Measurements from ENCODE around the gene PIK3R5.
"Not testable (repeated sequence)": the region's sequence is repeated elsewhere in the genome, so short reads cannot be mapped to it uniquely, and the experiment has no call there.

PIK3R5 gene

DNA sequence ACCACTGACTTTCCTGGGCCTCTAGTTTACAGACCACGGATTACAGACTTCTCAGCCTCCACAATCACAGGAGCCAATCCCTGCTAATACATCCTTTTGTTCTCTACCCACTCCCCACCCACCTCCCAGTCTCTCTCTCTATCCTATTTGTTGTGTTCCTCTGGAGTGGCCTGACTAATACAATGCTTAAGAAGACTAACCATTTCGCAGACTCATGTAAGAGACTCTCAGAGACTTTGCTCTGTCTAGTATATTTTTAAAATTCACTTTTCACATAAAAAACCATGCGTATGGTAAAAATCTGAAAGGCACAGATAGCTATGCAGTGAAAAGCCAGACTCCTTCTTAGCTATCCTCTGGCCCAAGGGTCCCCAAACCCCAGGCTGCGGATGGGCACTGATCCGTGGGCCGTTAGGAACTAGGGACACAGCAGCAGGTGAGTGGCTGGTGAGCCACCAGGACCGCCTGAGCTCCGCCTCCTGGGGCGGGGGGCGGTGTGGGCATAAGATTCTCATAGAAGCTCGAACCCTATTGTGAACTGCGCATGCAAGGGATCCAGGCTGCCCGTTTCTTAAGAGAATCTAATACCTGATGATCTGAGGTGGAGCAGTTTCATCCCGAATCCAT lies 105.6 kb downstream of the PIK3R5 start:
- Histone ChIP-seq H3K79me2 (ENCODE audit: insufficient read depth, low read depth) (no peaks in the 10 kb centered on the region), H3K9ac (no peak overlapping the region), H3K27ac (no peak overlapping the region), H3K4me2 (no peak overlapping the region), H4K20me1 (ENCODE audit: insufficient read depth) (no peaks in the 10 kb centered on the region), H3K27me3 (ENCODE audit: insufficient read depth, low read depth) (no peaks in the 10 kb centered on the region), H2AFZ (ENCODE audit: low read depth) (no peak overlapping the region), H3K4me3 (IDR thresholded peaks at IDR 0.05; ENCODE audit: insufficient read depth, low read depth, low read length) (no peak overlapping the region), H3K4me1 (ENCODE audit: low read depth, poor library complexity, severe bottlenecking) (no peaks in the 10 kb centered on the region), H3K36me3 (ENCODE audit: insufficient read depth) (no peaks in the 10 kb centered on the region)
- TF ChIP-seq, protein P1, sequence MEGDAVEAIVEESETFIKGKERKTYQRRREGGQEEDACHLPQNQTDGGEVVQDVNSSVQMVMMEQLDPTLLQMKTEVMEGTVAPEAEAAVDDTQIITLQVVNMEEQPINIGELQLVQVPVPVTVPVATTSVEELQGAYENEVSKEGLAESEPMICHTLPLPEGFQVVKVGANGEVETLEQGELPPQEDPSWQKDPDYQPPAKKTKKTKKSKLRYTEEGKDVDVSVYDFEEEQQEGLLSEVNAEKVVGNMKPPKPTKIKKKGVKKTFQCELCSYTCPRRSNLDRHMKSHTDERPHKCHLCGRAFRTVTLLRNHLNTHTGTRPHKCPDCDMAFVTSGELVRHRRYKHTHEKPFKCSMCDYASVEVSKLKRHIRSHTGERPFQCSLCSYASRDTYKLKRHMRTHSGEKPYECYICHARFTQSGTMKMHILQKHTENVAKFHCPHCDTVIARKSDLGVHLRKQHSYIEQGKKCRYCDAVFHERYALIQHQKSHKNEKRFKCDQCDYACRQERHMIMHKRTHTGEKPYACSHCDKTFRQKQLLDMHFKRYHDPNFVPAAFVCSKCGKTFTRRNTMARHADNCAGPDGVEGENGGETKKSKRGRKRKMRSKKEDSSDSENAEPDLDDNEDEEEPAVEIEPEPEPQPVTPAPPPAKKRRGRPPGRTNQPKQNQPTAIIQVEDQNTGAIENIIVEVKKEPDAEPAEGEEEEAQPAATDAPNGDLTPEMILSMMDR (conservative IDR thresholded peaks at IDR 0.05; ENCODE audit: low read depth, low read length): no peak

DNA sequence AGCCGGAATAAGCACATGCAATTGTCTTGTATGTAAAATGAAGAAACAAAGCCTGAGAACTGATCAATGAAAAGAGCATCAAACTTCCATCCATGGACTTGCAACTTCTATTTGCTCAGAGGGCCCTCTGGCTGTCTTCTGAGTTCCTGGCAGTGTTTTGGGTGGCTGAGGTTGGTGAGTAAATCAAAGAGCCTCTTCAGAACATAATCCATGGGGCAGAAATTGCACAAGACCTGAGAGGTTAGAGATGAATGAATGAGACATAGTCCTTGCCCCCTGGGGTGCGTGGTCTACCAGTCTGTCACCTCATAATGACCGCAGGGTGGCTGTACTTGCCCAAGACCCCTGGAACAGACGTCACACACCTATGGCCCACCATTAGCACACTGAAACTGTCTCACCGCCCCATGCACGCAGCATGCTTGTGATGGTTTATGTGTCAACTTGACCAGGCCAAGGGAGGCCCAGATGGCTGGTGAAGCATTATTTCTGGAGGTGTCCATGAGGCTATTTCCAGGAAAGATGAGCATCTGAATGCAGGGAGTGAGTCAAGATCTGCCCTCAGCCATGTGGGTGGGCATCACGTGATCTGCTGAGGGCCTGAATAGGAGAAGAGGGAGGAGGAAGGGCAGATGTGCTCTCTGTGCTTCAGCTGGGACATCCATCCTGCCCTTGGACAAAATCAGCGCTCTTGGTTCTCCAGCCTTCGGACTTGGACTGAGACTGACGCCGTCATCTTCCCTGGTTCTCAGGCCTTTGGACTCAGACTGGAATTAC lies 106.3 kb downstream of the PIK3R5 start:
- H3K36me3 ChIP-seq (ENCODE audit: insufficient read depth): no peaks in the 10 kb centered on the region
- H4K20me1 ChIP-seq (ENCODE audit: insufficient read depth): no peaks in the 10 kb centered on the region
- H3K4me1 ChIP-seq (ENCODE audit: low read depth, poor library complexity, severe bottlenecking): no peaks in the 10 kb centered on the region
- no peak overlapping the region for H3K4me3 ChIP-seq (IDR thresholded peaks at IDR 0.05; ENCODE audit: insufficient read depth, low read depth, low read length)
- no peak overlapping the region for H3K9ac ChIP-seq
- TF ChIP-seq, protein P1 (conservative IDR thresholded peaks at IDR 0.05; ENCODE audit: low read depth, low read length): no peak
- no peak overlapping the region for H2AFZ ChIP-seq (ENCODE audit: low read depth)
- H3K4me2 ChIP-seq: no peak overlapping the region
- no peaks in the 10 kb centered on the region for H3K27me3 ChIP-seq (ENCODE audit: insufficient read depth, low read depth)
- H3K27ac ChIP-seq: no peak overlapping the region
- H3K79me2 ChIP-seq (ENCODE audit: insufficient read depth, low read depth): no peaks in the 10 kb centered on the region

DNA sequence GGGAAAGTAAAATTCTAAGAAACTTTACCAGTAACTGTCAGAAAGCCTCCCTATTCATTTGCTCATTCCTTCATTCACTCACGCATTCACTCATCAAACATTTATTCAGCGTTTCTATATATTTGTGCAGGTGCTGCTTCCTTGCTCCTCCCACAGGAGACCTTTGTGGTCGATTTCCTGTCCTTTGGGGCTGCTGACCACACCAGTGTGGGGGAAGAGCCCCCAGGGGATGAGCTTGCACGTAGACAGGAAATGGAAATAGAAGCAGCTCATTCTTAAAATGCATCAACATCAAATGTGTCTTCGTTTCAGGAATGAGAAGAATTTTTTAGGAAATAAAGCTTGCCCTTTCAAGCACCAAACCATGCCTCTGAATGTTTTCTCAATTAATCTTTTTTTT lies 107.6 kb downstream of the PIK3R5 start:
- no peaks in the 10 kb centered on the region for H3K79me2 ChIP-seq (ENCODE audit: insufficient read depth, low read depth)
- no peaks in the 10 kb centered on the region for H3K36me3 ChIP-seq (ENCODE audit: insufficient read depth)
- H3K27ac ChIP-seq: no peak overlapping the region
- no peak overlapping the region for H2AFZ ChIP-seq (ENCODE audit: low read depth)
- TF ChIP-seq, protein P1 (conservative IDR thresholded peaks at IDR 0.05; ENCODE audit: low read depth, low read length): no peak
- no peak overlapping the region for H3K4me2 ChIP-seq
- H3K4me1 ChIP-seq (ENCODE audit: low read depth, poor library complexity, severe bottlenecking): no peaks in the 10 kb centered on the region
- no peak overlapping the region for H3K9ac ChIP-seq
- H3K27me3 ChIP-seq (ENCODE audit: insufficient read depth, low read depth): no peaks in the 10 kb centered on the region
- H4K20me1 ChIP-seq (ENCODE audit: insufficient read depth): no peaks in the 10 kb centered on the region
- no peak overlapping the region for H3K4me3 ChIP-seq (IDR thresholded peaks at IDR 0.05; ENCODE audit: insufficient read depth, low read depth, low read length)

DNA sequence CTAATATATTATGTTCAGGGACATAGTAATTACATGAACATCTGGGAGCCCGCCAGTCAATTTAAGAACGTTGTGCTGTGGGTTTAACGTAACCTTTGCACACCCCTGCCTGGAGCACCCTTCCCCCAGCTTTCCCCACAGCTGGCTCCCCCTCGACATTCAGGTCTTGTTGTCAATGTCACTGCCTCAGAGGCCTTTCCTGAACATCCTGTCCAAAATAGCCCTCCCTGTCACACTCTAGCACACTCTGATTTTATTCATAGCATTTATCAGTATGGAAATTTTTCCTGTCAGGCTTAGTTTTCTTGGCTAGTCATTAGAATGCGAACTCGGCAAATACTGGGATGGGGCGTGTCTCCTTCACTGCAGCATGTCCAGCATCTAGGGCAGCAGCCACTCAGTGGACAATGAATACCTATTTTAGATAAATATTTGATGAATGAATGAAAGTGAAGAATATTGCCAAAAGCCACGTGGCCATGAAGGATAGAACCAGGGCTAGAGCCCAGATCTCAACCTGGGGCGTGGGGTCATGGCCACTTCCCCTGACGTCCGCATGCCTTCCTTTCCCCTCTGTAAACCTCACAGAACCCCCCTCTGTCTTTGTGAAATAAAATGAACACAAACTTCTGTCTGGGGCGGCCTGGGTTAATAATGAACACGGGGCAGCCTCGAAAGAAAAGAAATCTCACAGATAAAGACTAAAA lies 108.5 kb downstream of the PIK3R5 start:
- H3K4me2 ChIP-seq: no peak overlapping the region
- TF ChIP-seq, protein P1 (conservative IDR thresholded peaks at IDR 0.05; ENCODE audit: low read depth, low read length): no peak
- H3K4me1 ChIP-seq (ENCODE audit: low read depth, poor library complexity, severe bottlenecking): no peaks in the 10 kb centered on the region
- no peaks in the 10 kb centered on the region for H3K79me2 ChIP-seq (ENCODE audit: insufficient read depth, low read depth)
- no peaks in the 10 kb centered on the region for H4K20me1 ChIP-seq (ENCODE audit: insufficient read depth)
- no peak overlapping the region for H3K4me3 ChIP-seq (IDR thresholded peaks at IDR 0.05; ENCODE audit: insufficient read depth, low read depth, low read length)
- H3K9ac ChIP-seq: no peak overlapping the region
- no peak overlapping the region for H2AFZ ChIP-seq (ENCODE audit: low read depth)
- no peaks in the 10 kb centered on the region for H3K36me3 ChIP-seq (ENCODE audit: insufficient read depth)
- H3K27ac ChIP-seq: no peak overlapping the region
- H3K27me3 ChIP-seq (ENCODE audit: insufficient read depth, low read depth): no peaks in the 10 kb centered on the region

DNA sequence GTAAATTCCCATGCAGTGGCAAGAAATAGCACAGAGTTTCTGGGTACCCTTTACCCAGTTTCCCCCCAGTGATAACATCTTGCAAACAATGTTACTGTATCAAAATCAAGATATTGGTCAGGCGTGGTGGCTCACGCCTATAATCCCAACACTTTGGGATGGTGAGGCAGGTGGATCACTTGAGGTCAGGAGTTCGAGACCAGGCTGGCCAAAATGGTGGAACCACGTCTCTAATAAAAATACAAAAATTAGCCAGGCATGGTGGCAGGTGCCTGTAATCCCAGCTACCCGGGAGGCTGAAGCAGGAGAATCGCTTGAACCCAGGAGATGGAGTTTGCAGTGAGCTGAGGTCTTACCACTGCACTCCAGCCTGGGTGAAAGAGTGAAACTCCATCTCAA lies 109.3 kb downstream of the PIK3R5 start:
- not testable (repeated sequence) for H3K4me3 ChIP-seq (IDR thresholded peaks at IDR 0.05; ENCODE audit: insufficient read depth, low read depth, low read length); H3K4me2 ChIP-seq; H3K79me2 ChIP-seq (ENCODE audit: insufficient read depth, low read depth); H3K27ac ChIP-seq; H4K20me1 ChIP-seq (ENCODE audit: insufficient read depth); H3K36me3 ChIP-seq (ENCODE audit: insufficient read depth); H2AFZ ChIP-seq (ENCODE audit: low read depth); H3K27me3 ChIP-seq (ENCODE audit: insufficient read depth, low read depth); H3K9ac ChIP-seq; H3K4me1 ChIP-seq (ENCODE audit: low read depth, poor library complexity, severe bottlenecking)

Measured in KMS-11 (cell line).